Endothelial cell of umbilical vein (primary cell): ENCODE results near the gene TSHZ1. TPM values are rescaled to one million over a fixed set of nuclear protein-coding genes. Genes with fewer than 3 reads are reported as not detected.

Source experiments
- BruUV-seq: library from RNA; stranded (reverse); fragments of 400-500 nt; replicated peaks from 2 replicates; lab custom pipeline; 2021; lab: Mats Ljungman, UMichigan
- CTCF ChIA-PET: fragments of 300-600, 350-600 bp; sonication (Branson Sonifier 250); formaldehyde crosslinking; loops from one replicate; lab custom pipeline; 2021; ENCODE audit warnings: antibody characterized with exemption, inconsistent platforms; lab: Charles Lee
- POLR2A ChIA-PET: fragments of 300-600, 350-600 bp; sonication (Branson Sonifier 250); formaldehyde crosslinking; loops from one replicate; lab custom pipeline; 2021; ENCODE audit warnings: antibody characterized with exemption, inconsistent platforms; lab: Charles Lee
- DNase-seq: peaks from one replicate; pipeline ENCODE4 v3.0.0-alpha.2; 2011; ENCODE audit warnings: low read depth, low spot score
- FAIRE-seq: peaks from 2 replicates; lab custom pipeline; 2011; peaks lifted over from hg19 to GRCh38; lab: Jason Lieb, UNC
- H2AFZ ChIP-seq: 2 replicates; pipeline ENCODE4 v1.6.0; 2012; ENCODE audit warnings: low read depth, low read length, control low read depth, inconsistent platforms
- H3K27ac ChIP-seq: 2 replicates; pipeline ENCODE4 v1.5.1; 2011; ENCODE audit warnings: low read depth, mild to moderate bottlenecking, control low read depth, low read length, moderate library complexity; ENCODE audit not compliant: insufficient read depth
- H3K27me3 ChIP-seq, 2 experiments: 2 replicates each; pipeline versions ENCODE4 v1.6.0 to v1.6.1; 2011; ENCODE audit warnings: low read length in 2 of 2, mixed read lengths in 1 of 2; ENCODE audit not compliant: control insufficient read depth in 2 of 2, insufficient read depth in 2 of 2
- H3K36me3 ChIP-seq, 2 experiments: 2 replicates in 1 of 2; 3 replicates in 1 of 2; pipeline ENCODE4 v1.5.1; 2011; ENCODE audit warnings: low read length in 2 of 2, mild to moderate bottlenecking in 1 of 2, moderate library complexity in 1 of 2; ENCODE audit not compliant: control insufficient read depth in 2 of 2, insufficient read depth in 2 of 2; ENCODE audit errors: extremely low read depth in 1 of 2
- H3K4me1 ChIP-seq: 3 replicates; pipeline ENCODE4 v1.5.1; 2011; ENCODE audit warnings: mild to moderate bottlenecking, low read length; ENCODE audit not compliant: control insufficient read depth, insufficient read depth; ENCODE audit errors: extremely low read depth
- H3K4me2 ChIP-seq: 2 replicates; pipeline ENCODE4 v1.6.1; 2011; ENCODE audit warnings: low read length, control low read depth, mixed read lengths; ENCODE audit not compliant: insufficient read depth
- H3K4me3 ChIP-seq, 3 experiments: fragments of 200-600 bp in 1 of 3; sonication (generic), shearing (Covaris generic) in 1 of 3; replicated peaks in 1 of 3; 2 replicates each; pipeline ENCODE4 v1.5.1; 2011 to 2016; ENCODE audit warnings: control low read depth in 3 of 3, low read length in 3 of 3, mild to moderate bottlenecking in 2 of 3, inconsistent platforms in 1 of 3, low read depth in 1 of 3, moderate library complexity in 1 of 3; ENCODE audit not compliant: insufficient read depth in 1 of 3
- H3K79me2 ChIP-seq: 2 replicates; pipeline ENCODE4 v1.6.0; 2012; ENCODE audit warnings: low read length, inconsistent platforms; ENCODE audit not compliant: control insufficient read depth, insufficient read depth
- H3K9ac ChIP-seq: replicated peaks from 2 replicates; pipeline ENCODE3; 2011; ENCODE audit warnings: low read length, control low read depth; ENCODE audit not compliant: insufficient read depth; ENCODE audit errors: extremely low read depth
- H3K9me1 ChIP-seq: replicated peaks from 3 replicates; pipeline ENCODE4 v1.6.0; 2011; ENCODE audit warnings: mild to moderate bottlenecking, low read length; ENCODE audit not compliant: control insufficient read depth, insufficient read depth; ENCODE audit errors: extremely low read depth
- H3K9me3 ChIP-seq: replicated peaks from 2 replicates; pipeline ENCODE4 v1.5.1; 2012; ENCODE audit warnings: low read length, inconsistent platforms; ENCODE audit not compliant: control insufficient read depth, insufficient read depth
- H4K20me1 ChIP-seq: replicated peaks from 2 replicates; pipeline ENCODE3; 2011; ENCODE audit warnings: mild to moderate bottlenecking, low read length; ENCODE audit not compliant: control insufficient read depth, insufficient read depth; ENCODE audit errors: extremely low read depth
- EZH2 ChIP-seq: IDR thresholded peaks from 2 replicates; pipeline ENCODE4 v1.6.1; 2012; ENCODE audit warnings: borderline replicate concordance, low read depth, mild to moderate bottlenecking, moderate library complexity, low read length, inconsistent platforms; ENCODE audit not compliant: severe bottlenecking
- FOS ChIP-seq: IDR thresholded peaks from 2 replicates; pipeline ENCODE4 v1.6.1; 2011; ENCODE audit warnings: mild to moderate bottlenecking, low read length, moderate library complexity, borderline replicate concordance; ENCODE audit not compliant: insufficient read depth
- GATA2 ChIP-seq: IDR thresholded peaks from 2 replicates; pipeline ENCODE4 v1.7.0; 2011; ENCODE audit warnings: low read depth, mild to moderate bottlenecking, moderate library complexity, mixed read lengths, low read length; ENCODE audit not compliant: insufficient read length, insufficient read depth
- POLR2AphosphoS5 ChIP-seq: IDR thresholded peaks from 2 replicates; pipeline ENCODE4 v1.6.1; 2012; ENCODE audit warnings: low read depth, mild to moderate bottlenecking, control low read depth, low read length, moderate library complexity; ENCODE audit not compliant: insufficient read depth
- dilution Hi-C: fragments of 300-500 bp; cut with MboI; formaldehyde crosslinking; loops from one replicate; pipeline ENCODE4 v1.15.0; 2019; ENCODE audit warnings: low sequenced_read_pairs; ENCODE audit not compliant: extremely low pct_ligation_motif_present
- intact Hi-C: fragments of 100-400 bp; cut with micrococcal nuclease; formaldehyde crosslinking; loops from one replicate; pipeline ENCODE4 v1.10.0; 2022
- polyA plus RNA-seq, 4 experiments: library from polyadenylated mRNA; depleted of rRNA in 3 of 4; stranded (reverse) in 3 of 4; unstranded in 1 of 4; fragments of >200 nt; gene quantifications; 2 replicates each; pipeline versions ENCODE4 v1.2.1 to v1.2.3, GENCODE V29; 2011 to 2012; ENCODE audit warnings: missing spikeins in 1 of 4
- total RNA-seq: library from RNA; stranded (reverse); gene quantifications from 2 replicates; pipeline ENCODE4 v1.2.3, GENCODE V29; 2021
- TF ChIP-seq, protein P1 (sequence below): IDR thresholded peaks from 2 replicates; pipeline ENCODE4 v1.6.1; 2011; ENCODE audit not compliant: insufficient read depth, insufficient read length

The TSHZ1 gene
- total and polyA plus RNA-seq, 2 donors (not counting 3 experiments of a cell fraction or from before 2014, with no cell fraction given) = 4.2 to 10.2 TPM

DNA sequence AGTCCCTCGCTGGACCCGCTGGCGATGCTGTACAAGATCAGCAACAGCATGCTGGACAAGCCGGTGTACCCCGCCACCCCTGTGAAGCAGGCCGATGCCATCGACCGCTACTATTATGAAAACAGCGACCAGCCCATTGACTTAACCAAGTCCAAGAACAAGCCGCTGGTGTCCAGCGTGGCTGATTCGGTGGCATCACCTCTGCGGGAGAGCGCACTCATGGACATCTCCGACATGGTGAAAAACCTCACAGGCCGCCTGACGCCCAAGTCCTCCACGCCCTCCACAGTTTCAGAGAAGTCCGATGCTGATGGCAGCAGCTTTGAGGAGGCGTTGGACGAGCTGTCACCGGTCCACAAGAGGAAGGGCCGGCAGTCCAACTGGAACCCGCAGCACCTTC lies 77.1 kb downstream of the TSHZ1 start:
- Histone ChIP-seq H3K27ac (no peak overlapping the region), H3K36me3 (peaks cover 0 to 21% of the 10 kb centered on the region in 2 experiments), H2AFZ (no peak overlapping the region), H3K27me3 (no peaks in the 10 kb centered on the region), H3K4me1 (no peaks in the 10 kb centered on the region), H3K4me2 (no peak overlapping the region), H3K9ac (no peak overlapping the region), H3K9me3 (no peaks in the 10 kb centered on the region), H3K9me1 (no peaks in the 10 kb centered on the region), H3K79me2 (no peaks in the 10 kb centered on the region), H3K4me3 (no peak overlapping the region), H4K20me1 (no peaks in the 10 kb centered on the region)
- no peak for FAIRE-seq
- no TSS peak for BruUV-seq
- no peak for DNase-seq
- intact Hi-C loops (no loop called here), dilution Hi-C loops (no loop called here)
- ChIA-PET POLR2A (no interaction called here), CTCF (interaction anchor here (1.0 to 1.2 kb wide), 2 partner anchors 11 to 15 kb away, joined by 3 to 4 read pairs; no protein-coding TSS in a partner anchor)
- TF ChIP-seq POLR2AphosphoS5 (no peak), GATA2 (no peak), EZH2 (no peak), FOS (no peak)

- Histone ChIP-seq H3K9me3 (no peaks in the 10 kb centered on the region), H3K27me3 (no peaks in the 10 kb centered on the region), H3K36me3 (peaks cover 0 to 21% of the 10 kb centered on the region in 2 experiments), H3K4me3 (no peak overlapping the region), H3K4me1 (no peaks in the 10 kb centered on the region), H2AFZ (no peak overlapping the region), H3K9me1 (no peaks in the 10 kb centered on the region), H3K79me2 (no peaks in the 10 kb centered on the region), H3K27ac (no peak overlapping the region), H4K20me1 (no peaks in the 10 kb centered on the region), H3K9ac (no peak overlapping the region), H3K4me2 (no peak overlapping the region)
- intact Hi-C loops (no loop called here), dilution Hi-C loops (no loop called here)
- FAIRE-seq = no peak
- BruUV-seq = no TSS peak
- ChIA-PET POLR2A (no interaction called here), CTCF (interaction anchor here (1.8 kb wide), 1 partner anchor 9 kb away, joined by 4 read pairs; no protein-coding TSS in a partner anchor)
- DNase-seq = no peak
- no peak for TF ChIP-seq EZH2
- TF ChIP-seq, protein P1, sequence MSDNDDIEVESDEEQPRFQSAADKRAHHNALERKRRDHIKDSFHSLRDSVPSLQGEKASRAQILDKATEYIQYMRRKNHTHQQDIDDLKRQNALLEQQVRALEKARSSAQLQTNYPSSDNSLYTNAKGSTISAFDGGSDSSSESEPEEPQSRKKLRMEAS = no peak
- TF ChIP-seq FOS = no peak
Observed at GRCh38 chr18:75289761-75290160, 79.2 kb downstream of the TSHZ1 start.
